GM10266 (cell line): ENCODE results near the gene GLP1R.

Source experiments
- DNase-seq: peaks from one replicate; pipeline ENCODE4 v3.0.0; 2012; ENCODE audit errors: extremely low spot score
- TF ChIP-seq, protein P1 (sequence below): IDR thresholded peaks from 2 replicates; pipeline ENCODE4 v1.5.1; 2012; ENCODE audit warnings: mild to moderate bottlenecking, low read depth; ENCODE audit not compliant: control insufficient read depth, insufficient read depth; ENCODE audit errors: missing control alignments

The GLP1R gene

DNA sequence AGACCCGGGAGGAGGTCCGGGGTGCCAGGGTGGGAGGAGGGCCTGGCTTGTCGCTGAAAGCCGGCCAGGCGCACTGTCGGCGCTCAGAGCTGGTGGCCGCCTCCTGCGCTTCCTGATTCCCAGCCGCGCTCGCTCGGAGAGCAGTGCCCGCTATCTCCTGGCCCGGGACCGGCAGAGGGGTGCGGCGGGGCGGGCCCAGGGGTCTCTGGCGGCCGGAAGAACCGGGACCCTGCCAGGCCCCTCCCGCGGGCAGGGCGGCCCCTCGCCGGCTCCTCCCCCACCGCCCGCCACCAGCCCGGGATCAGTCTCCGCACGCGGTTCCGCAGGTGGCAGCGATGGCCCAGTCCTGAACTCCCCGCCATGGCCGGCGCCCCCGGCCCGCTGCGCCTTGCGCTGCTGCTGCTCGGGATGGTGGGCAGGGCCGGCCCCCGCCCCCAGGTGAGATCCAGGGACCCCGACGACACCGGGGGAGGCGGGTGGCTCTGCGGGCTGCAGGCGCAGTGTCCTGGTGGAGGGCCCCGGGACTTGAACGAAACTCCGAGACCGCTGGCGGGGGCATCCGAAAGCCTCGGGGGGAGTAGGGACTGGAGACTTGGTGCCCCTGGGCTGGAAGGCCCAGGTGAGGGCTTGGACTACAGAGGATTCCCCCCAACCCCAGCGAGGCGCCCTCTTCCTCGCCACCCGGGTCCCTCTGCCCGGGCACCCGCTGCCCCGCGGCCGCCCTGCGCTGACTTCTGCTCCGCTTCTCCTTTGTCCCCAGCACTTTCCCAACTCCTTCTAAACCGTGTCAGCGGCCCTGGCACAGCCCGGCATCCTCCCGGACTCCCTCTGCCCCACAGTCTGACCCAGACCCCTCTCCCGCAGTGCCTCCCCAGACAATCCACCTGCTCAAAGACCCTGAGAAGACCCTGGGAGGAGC lies at the start of gene GLP1R:
GLP1R (plus strand) TSS at position 301 of the 919 bp plus-strand sequence; CDS start at position 361, 60 bp downstream.
- DNase-seq: no peak
- TF ChIP-seq, protein P1, sequence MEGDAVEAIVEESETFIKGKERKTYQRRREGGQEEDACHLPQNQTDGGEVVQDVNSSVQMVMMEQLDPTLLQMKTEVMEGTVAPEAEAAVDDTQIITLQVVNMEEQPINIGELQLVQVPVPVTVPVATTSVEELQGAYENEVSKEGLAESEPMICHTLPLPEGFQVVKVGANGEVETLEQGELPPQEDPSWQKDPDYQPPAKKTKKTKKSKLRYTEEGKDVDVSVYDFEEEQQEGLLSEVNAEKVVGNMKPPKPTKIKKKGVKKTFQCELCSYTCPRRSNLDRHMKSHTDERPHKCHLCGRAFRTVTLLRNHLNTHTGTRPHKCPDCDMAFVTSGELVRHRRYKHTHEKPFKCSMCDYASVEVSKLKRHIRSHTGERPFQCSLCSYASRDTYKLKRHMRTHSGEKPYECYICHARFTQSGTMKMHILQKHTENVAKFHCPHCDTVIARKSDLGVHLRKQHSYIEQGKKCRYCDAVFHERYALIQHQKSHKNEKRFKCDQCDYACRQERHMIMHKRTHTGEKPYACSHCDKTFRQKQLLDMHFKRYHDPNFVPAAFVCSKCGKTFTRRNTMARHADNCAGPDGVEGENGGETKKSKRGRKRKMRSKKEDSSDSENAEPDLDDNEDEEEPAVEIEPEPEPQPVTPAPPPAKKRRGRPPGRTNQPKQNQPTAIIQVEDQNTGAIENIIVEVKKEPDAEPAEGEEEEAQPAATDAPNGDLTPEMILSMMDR: no peak

DNA sequence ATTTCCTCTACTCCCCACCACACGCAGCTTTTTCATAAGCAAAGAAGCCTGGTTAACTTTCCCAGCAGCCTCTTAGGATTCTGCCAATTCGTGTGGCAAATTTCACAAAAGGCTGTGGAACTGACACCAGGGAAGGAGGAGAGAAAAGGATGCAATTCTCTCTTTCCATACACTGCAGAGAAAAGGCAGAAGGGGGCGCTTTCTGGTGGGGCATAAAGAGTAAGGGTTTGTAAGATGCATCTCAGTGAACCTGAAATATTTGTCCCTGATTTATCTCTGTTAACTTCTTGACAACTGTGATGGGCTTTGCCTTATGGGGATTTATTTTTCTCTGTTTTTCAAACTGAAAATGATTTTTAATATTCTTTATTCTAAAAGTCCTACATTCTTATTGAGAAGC lies 45.5 kb upstream of the GLP1R start:
- TF ChIP-seq, protein P1: peak; percentile 30
- DNase-seq: no peak

DNA sequence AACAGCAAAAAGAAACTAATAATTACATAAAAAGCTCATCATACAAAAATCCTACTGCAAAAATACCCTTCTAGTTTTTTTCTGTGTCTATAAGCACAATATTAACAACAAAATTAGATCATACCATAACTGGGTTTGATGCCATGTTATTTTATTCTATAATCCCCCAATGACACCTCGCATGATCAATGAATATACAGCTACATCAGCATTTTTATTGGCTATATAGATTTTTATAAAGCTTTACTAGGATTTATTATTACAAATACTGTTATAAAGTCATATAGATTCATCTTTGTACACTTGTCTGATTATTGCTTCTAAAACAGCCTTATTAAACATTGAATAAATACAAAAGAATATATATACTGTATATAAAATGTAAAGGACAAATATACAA lies 45.1 kb upstream of the GLP1R start:
- TF ChIP-seq, protein P1: no peak
- DNase-seq: no peak

DNA sequence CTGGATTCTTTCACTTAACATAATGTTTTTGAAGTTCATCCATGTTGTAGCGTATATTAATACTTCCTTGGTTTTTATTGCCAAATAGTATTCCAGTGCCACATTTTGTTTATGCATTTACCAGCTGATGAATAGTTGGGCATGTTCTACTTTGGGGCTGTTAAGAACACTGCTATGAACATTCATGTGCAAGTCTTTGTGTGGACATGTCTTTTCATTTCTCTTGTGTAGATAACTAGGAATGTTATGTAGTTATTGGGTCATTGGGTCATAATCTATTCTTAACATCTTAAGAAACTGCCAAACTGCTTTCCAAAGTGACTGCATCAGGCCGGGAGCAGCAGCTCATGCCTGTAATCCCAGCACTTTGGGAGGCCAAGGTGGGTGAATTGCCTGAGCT lies 43.8 kb upstream of the GLP1R start:
- DNase-seq: no peak
- TF ChIP-seq, protein P1: no peak

DNA sequence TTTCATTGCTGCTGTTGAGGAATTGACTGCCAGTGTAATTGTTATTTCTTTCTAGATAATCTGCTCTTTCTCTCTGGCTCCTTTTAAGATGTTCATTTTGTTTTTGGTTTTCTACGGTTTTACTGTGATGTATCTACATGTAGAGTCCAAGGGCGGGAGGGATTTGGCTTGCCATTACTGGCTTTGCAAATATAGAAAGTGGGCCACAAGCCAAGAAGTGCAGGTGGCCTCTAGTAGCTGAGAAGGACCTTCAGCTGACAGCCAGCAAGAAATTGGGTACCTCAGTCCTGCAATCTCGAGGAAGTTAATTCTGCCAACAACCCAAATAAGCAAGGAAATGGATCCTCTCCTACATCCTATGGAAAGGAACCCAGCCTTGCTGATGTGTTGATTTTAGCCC lies 42.8 kb upstream of the GLP1R start:
- DNase-seq: no peak
- TF ChIP-seq, protein P1: no peak

DNA sequence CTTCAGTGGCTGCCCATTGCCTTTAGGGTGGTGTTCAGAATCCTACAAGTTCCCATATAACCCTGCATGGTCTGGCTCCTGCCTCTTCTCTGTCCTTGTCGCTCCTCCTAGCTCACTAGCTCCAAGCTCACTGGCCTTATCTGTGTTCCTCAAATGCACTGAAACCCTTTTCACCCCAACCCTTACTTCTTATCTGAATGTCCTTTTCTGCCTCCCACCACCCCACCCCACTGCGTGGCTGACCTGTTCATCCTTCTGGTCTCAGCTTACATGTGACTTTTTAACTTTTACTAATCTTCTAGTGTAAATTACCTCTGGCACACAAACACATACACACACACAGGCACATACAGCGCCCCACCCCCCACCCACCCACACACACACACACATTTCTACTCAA lies 41.0 kb upstream of the GLP1R start:
- TF ChIP-seq, protein P1: no peak
- no peak for DNase-seq

DNA sequence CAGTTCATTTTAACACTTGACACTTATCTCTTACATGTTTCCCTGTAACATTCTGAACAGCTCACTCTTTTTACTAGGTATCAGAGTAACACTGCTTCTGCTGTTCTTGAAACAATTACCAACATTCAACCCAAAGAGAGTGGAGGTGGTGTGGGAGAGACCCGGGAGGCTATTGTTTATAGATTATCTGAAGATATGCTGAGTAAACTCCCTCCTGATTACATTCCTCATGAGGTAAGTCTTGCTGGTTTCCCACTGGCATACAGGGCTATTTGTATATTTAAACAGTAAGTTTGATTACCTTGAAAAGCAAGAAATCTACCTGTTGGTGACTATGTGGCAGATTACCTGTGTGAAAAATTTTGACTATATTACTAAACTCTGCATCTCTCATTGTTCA lies 39.8 kb upstream of the GLP1R start:
- no peak for DNase-seq
- TF ChIP-seq, protein P1: no peak
